ENCODE results near the gene GPR148. TPM values are rescaled to one million over a fixed set of nuclear protein-coding genes. Genes with fewer than 3 reads are reported as not detected.

The GPR148 gene
- total and polyA plus RNA-seq, 12 donors, result not detected

DNA sequence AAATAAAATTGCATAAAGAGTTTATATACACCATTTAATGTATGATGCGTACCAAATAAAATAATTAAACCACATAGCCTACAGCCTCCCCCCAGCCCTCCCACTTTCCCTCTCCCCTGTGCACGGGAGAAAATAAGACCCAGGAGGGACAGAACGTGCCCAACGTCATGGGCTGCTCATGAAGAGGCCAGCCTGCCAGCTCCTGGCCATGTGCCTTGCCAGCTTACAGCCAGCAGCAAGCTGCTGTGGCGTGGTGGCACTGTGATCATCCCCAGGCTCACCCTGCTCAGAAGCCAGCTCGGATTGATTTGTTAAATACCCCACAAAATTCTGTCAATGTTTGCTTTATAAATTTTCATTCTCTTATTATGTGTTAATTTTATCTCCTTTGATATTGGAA lies 7.6 kb downstream of the GPR148 start:
- intact Hi-C loops (cut with DNase I), result no loop called here
- 65 to 79% (median 74%) methylated on average over 6 of the region's 6 CpGs for WGBS, 4 donors
- peak in 1 of 7 donors; percentile 71 for DNase-seq
- Histone ChIP-seq H3K27me3 (no peaks in the 10 kb centered on the region), H3K4me1 (replicated peaks in 1 of 2) (no peaks in the 10 kb centered on the region), H3K9me3 (replicated peaks in 1 of 3) (no peaks in the 10 kb centered on the region), H3K36me3 (replicated peaks in 1 of 2) (no peaks in the 10 kb centered on the region), H3K4me3 (no peak overlapping the region), H3K27ac (no peak overlapping the region)
- TF ChIP-seq CTCF (IDR thresholded peaks at IDR 0.05) (no peak), POLR2A (IDR thresholded peaks at IDR 0.05) (no peak)

DNA sequence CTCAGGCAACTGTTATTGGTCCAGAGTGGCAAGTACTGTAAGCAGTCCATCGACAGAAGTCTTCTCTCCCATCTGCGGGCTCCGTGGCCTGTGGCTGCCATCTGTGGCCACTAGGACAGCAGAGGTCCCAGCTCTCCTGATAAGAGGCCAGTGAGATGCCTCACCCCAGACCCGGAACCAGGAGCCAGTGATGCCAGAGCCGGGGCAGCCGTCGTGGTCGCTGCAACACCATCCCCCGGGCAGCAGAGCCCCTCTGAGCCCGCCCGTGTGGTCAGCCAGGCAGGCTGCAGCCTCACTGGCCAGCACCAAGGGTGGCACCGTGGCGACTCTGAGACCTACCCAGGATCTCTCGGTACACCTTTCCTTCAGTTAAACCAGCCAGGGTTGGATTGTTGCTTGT lies 8.7 kb downstream of the GPR148 start:
- no peak overlapping the region for H3K27ac ChIP-seq
- H3K4me3 ChIP-seq, result no peak overlapping the region
- no peak for DNase-seq
- H3K36me3 ChIP-seq (replicated peaks in 1 of 2), result no peaks in the 10 kb centered on the region
- intact Hi-C loops (cut with DNase I), result no loop called here
- WGBS, 4 donors, result 87 to 96% (median 91%) methylated on average over 7 to 14 of the region's 14 CpGs
- H3K4me1 ChIP-seq (replicated peaks in 1 of 2), result no peaks in the 10 kb centered on the region
- no peaks in the 10 kb centered on the region for H3K9me3 ChIP-seq (replicated peaks in 1 of 3)
- H3K27me3 ChIP-seq, result no peaks in the 10 kb centered on the region
- TF ChIP-seq POLR2A (IDR thresholded peaks at IDR 0.05) (no peak), CTCF (IDR thresholded peaks at IDR 0.05) (no peak)

DNA sequence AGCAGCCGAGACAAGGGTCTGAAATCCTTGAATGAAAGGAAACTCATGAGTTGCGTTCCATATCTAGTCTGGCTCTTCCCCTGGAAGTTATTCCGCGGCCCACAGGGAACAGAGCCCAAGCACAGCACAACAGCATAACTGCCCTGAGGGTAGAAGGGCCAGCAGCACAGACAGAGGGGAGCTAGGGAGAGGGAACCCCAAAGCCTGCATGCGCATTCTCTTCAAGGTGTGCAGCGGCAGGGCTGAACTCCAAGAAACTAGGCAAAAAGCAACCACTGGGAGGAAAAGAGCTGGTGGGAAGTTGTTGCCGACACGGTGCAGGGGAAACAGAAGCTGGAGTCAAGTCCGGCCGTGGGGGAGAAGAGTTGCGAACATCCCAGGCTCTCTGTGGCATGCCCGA lies 11.8 kb downstream of the GPR148 start:
- no peaks in the 10 kb centered on the region for H3K27me3 ChIP-seq
- DNase-seq, result peak in 1 of 7 donors; percentile 18
- WGBS, 4 donors, result 63 to 77% (median 70%) methylated on average over 12 of the region's 12 CpGs
- no peak overlapping the region for H3K27ac ChIP-seq
- no peaks in the 10 kb centered on the region for H3K36me3 ChIP-seq (replicated peaks in 1 of 2)
- H3K4me1 ChIP-seq (replicated peaks in 1 of 2), result no peaks in the 10 kb centered on the region
- no peaks in the 10 kb centered on the region for H3K9me3 ChIP-seq (replicated peaks in 1 of 3)
- intact Hi-C loops (cut with DNase I), result no loop called here
- TF ChIP-seq CTCF (IDR thresholded peaks at IDR 0.05) (no peak), POLR2A (IDR thresholded peaks at IDR 0.05) (no peak)
- no peak overlapping the region for H3K4me3 ChIP-seq

GRCh38 chr2:130743278-130743677 lies 14.4 kb downstream of the GPR148 start:
- Histone ChIP-seq H3K4me1 (replicated peaks in 1 of 2) (no peaks in the 10 kb centered on the region), H3K36me3 (replicated peaks in 1 of 2) (no peaks in the 10 kb centered on the region), H3K4me3 (no peak overlapping the region), H3K27ac (no peak overlapping the region), H3K27me3 (no peaks in the 10 kb centered on the region), H3K9me3 (replicated peaks in 1 of 3) (no peaks in the 10 kb centered on the region)
- TF ChIP-seq CTCF (IDR thresholded peaks at IDR 0.05) (no peak), POLR2A (IDR thresholded peaks at IDR 0.05) (no peak)
- intact Hi-C loops (cut with DNase I), result no loop called here
- peak in 1 of 7 donors; percentile 25 for DNase-seq
- 68 to 79% (median 78%) methylated on average over 6 to 8 of the region's 8 CpGs for WGBS, 4 donors
